Mucosa of descending colon (tissue), 3 donors: ENCODE results near the gene TMEM258. TPM values are rescaled to one million over a fixed set of nuclear protein-coding genes. Genes with fewer than 3 reads are reported as not detected.

Experiments used
- ATAC-seq: fragments of 200-7000 bp; cut with Tn5 transposase; one replicate; pipeline ENCODE4 v1.9.1; 2020; ENCODE audit warnings: mild to moderate bottlenecking, moderate library complexity
- DNase-seq, 3 donors: peaks; one replicate each; pipeline ENCODE4 v3.0.0-alpha.2; 2020
- H3K36me3 ChIP-seq: fragments of 200-600 bp; one replicate; pipeline ENCODE4 v1.8.0; 2021; ENCODE audit warnings: low read depth, mild to moderate bottlenecking
- H3K4me1 ChIP-seq: fragments of 200-600 bp; one replicate; pipeline ENCODE4 v1.8.0; 2021; ENCODE audit warnings: low read depth, mild to moderate bottlenecking
- H3K4me3 ChIP-seq: fragments of 200-600 bp; one replicate; pipeline ENCODE4 v1.8.0; 2021; ENCODE audit warnings: mild to moderate bottlenecking
- H3K9me3 ChIP-seq: fragments of 200-600 bp; one replicate; pipeline ENCODE4 v1.8.0; 2021; ENCODE audit warnings: mild to moderate bottlenecking
- intact Hi-C, 2 donors: fragments of 100-400 bp; cut with DNase I in 1 of 2; cut with micrococcal nuclease in 1 of 2; formaldehyde crosslinking; loops; one replicate each; pipeline versions ENCODE4 v1.11.0 to v1.11.1; 2022; cut with DNase I, micrococcal nuclease
- total RNA-seq, 3 donors: library from RNA; stranded (reverse); fragmentation: NEBNext Ultra II Directional in 2 of 3; extraction: Animal tissue kit (Norgen Biotek cat#: 25700) in 2 of 3; gene quantifications; one replicate each; pipeline versions ENCODE4 v1.2.1 to v1.2.4, GENCODE V29; 2021 to 2023
- TF ChIP-seq, protein P1 (sequence below): fragments of 200-600 bp; IDR thresholded peaks from one replicate; pipeline ENCODE4 v1.8.0; 2022; ENCODE audit warnings: antibody characterized with exemption, mild to moderate bottlenecking
- donor health status: DM: no; HTN: no; CAD: no; lungs with moderate emphysema.
- donor health status: DM: no; HTN: no; CAD: no.
- donor health status: DM: no; HTN: yes; CAD: no.

Gene TMEM258
- total RNA-seq, 3 donors from 2014 or later: 56.1 to 107 (median 74.6) TPM

DNA sequence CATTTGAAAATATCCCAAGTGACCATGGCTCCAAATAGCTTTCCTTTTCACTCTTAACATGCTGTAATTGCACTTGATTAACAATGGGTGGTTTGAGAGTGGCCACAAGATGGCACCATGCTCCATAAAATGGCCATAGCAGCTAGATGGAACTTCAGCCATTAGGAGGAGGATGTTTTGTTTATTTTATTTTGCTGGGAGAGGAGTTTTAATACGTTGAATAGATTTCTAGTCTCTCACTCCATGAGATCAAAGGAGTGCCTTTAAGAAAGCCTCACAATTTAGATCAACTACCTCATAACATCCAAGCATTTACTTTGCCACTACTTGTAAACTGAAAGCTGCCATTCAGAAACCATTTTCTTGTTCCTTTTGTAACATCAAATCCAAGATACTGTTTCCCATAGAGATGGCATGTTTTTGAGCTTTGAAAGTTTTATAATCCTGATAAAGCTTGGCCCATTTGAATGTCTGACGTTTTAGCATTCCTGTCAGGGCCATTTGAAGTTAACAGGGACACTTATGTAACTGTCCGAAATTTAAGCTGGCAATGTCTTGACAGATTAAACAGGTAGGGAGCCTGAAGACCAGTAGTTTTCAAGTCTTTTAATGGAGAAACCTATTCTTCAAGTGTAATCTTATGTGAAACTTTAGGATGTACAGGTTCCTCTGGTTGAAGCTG, 5.0 kb upstream of the TMEM258 start:
- TF ChIP-seq, protein P1, sequence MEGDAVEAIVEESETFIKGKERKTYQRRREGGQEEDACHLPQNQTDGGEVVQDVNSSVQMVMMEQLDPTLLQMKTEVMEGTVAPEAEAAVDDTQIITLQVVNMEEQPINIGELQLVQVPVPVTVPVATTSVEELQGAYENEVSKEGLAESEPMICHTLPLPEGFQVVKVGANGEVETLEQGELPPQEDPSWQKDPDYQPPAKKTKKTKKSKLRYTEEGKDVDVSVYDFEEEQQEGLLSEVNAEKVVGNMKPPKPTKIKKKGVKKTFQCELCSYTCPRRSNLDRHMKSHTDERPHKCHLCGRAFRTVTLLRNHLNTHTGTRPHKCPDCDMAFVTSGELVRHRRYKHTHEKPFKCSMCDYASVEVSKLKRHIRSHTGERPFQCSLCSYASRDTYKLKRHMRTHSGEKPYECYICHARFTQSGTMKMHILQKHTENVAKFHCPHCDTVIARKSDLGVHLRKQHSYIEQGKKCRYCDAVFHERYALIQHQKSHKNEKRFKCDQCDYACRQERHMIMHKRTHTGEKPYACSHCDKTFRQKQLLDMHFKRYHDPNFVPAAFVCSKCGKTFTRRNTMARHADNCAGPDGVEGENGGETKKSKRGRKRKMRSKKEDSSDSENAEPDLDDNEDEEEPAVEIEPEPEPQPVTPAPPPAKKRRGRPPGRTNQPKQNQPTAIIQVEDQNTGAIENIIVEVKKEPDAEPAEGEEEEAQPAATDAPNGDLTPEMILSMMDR: peak; percentile 49
- Histone ChIP-seq H3K4me1 (peaks cover 13% of the 10 kb centered on the region), H3K9me3 (no peaks in the 10 kb centered on the region), H3K36me3 (no peaks in the 10 kb centered on the region), H3K4me3 (no peak overlapping the region)
- intact Hi-C loops: no loop called here
- peak; percentile 45 for ATAC-seq
- peak in 2 of 3 donors; percentile 61 to 92 for DNase-seq

DNA sequence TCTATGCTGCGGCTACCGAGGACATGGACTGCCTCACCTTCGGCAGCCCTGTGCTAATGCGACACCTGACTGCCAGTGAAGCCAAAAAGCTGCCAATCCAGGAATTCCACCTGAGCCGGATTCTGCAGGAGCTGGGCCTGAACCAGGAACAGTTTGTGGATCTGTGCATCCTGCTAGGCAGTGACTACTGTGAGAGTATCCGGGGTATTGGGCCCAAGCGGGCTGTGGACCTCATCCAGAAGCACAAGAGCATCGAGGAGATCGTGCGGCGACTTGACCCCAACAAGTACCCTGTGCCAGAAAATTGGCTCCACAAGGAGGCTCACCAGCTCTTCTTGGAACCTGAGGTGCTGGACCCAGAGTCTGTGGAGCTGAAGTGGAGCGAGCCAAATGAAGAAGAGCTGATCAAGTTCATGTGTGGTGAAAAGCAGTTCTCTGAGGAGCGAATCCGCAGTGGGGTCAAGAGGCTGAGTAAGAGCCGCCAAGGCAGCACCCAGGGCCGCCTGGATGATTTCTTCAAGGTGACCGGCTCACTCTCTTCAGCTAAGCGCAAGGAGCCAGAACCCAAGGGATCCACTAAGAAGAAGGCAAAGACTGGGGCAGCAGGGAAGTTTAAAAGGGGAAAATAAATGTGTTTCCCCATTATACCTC, 3.6 kb upstream of the TMEM258 start:
- Histone ChIP-seq H3K36me3 (no peaks in the 10 kb centered on the region), H3K4me1 (peaks cover 20% of the 10 kb centered on the region), H3K9me3 (no peaks in the 10 kb centered on the region), H3K4me3 (no peak overlapping the region)
- ATAC-seq: no peak
- intact Hi-C loops: no loop called here
- TF ChIP-seq, protein P1: no peak
- DNase-seq: no peak

DNA sequence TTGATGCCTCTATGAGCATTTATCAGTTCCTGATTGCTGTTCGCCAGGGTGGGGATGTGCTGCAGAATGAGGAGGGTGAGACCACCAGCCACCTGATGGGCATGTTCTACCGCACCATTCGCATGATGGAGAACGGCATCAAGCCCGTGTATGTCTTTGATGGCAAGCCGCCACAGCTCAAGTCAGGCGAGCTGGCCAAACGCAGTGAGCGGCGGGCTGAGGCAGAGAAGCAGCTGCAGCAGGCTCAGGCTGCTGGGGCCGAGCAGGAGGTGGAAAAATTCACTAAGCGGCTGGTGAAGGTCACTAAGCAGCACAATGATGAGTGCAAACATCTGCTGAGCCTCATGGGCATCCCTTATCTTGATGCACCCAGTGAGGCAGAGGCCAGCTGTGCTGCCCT, 3.1 kb upstream of the TMEM258 start:
- DNase-seq (no peak), ATAC-seq (no peak)
- Histone ChIP-seq H3K9me3 (no peaks in the 10 kb centered on the region), H3K4me1 (peaks cover 20% of the 10 kb centered on the region), H3K4me3 (no peak overlapping the region), H3K36me3 (no peaks in the 10 kb centered on the region)
- intact Hi-C loops: no loop called here
- TF ChIP-seq, protein P1: no peak

DNA sequence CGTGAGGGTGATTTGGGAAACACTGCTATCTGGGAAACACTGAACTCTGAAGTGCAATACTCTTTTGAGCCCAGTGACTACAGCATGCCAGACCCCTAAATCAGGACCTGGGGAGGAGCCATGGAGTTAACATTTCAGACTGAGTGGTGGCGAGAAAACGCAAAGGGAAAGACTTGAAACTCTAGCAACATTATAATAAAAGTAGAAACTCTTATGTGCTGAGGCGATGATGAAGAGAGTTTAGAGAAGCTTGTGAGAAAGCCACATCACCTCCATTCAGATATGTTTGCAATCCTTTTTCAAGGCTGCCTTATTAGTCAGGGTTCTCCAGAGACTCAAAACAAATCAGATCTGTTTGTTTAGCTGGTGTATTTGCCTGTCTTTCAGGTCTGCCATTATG, 2.2 kb upstream of the TMEM258 start:
- intact Hi-C loops: no loop called here

DNA sequence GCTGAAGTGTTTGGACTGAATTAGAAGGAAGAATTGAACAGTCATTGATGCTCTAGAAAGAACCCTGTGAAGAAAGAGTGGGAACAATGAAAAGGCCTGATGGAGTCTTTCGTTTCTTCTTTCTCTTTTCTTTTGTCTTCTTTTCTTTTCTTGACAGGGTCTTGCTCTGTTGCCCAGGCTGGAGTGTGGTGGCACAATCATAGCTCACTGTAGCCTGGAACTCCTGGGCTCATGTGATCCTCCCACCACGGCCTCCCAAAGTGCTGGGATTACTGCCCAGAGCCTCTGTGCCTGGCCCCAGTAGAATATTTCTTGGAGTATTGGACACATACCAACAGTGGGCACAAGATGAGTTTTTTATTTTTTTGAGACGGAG, 1.4 kb upstream of the TMEM258 start:
- Histone ChIP-seq H3K36me3 (no peaks in the 10 kb centered on the region), H3K4me3 (no peak overlapping the region), H3K9me3 (no peaks in the 10 kb centered on the region), H3K4me1 (peaks cover 20% of the 10 kb centered on the region)
- no peak for ATAC-seq
- TF ChIP-seq, protein P1: no peak
- DNase-seq: no peak
- intact Hi-C loops: no loop called here

More for the DNA sequence above, 2.2 kb upstream of the TMEM258 start:
- TF ChIP-seq, protein P1: no peak
- H3K9me3 ChIP-seq: no peaks in the 10 kb centered on the region
- H3K4me1 ChIP-seq: peaks cover 20% of the 10 kb centered on the region
- H3K36me3 ChIP-seq: no peaks in the 10 kb centered on the region
- DNase-seq (no peak), ATAC-seq (no peak)
- no peak overlapping the region for H3K4me3 ChIP-seq
